Gastrocnemius medialis (tissue), 4 donors: ENCODE data around the gene ELAVL4.

ENCODE experiments used
- CTCF ChIP-seq, 5 experiments: fragments of 450-650 bp in 3 of 5; fragments of 200-600 bp in 2 of 5; sonication (generic) in 2 of 5; IDR thresholded peaks in 4 of 5; conservative IDR thresholded peaks in 1 of 5; 1 replicate in 4 of 5; 2 replicates in 1 of 5; pipeline ENCODE4 v1.5.1; 2016 to 2019; ENCODE audit warnings: antibody characterized with exemption in 5 of 5, mild to moderate bottlenecking in 3 of 5, moderate library complexity in 3 of 5
- POLR2A ChIP-seq, 2 donors: fragments of 450-650 bp; IDR thresholded peaks; one replicate each; pipeline ENCODE4 v1.6.1; 2017; ENCODE audit warnings: antibody characterized with exemption in 2 of 2, mild to moderate bottlenecking in 2 of 2, moderate library complexity in 2 of 2

GRCh38 chr1:50228871-50229384 lies 120.2 kb downstream of the ELAVL4 start:
- TF ChIP-seq POLR2A (IDR thresholded peaks at IDR 0.05) (no peak), CTCF (IDR thresholded peaks at IDR 0.05 in 4 of 5, conservative IDR thresholded peaks at IDR 0.05 in 1 of 5) (no peak)
